ENCODE results near the gene CEACAM19. TPM values are rescaled to one million over a fixed set of nuclear protein-coding genes. Genes with fewer than 3 reads are reported as not detected.

The CEACAM19 gene
- total and polyA plus RNA-seq, 10 of the 15 experiments (the other 5 are each of a cell fraction or from before 2014, with no cell fraction given), result 0.13 to 0.31 (median 0.17) TPM; not detected in 4

- TF ChIP-seq EP300 (IDR thresholded peaks at IDR 0.05; ENCODE audit: borderline replicate concordance in 1 of 2, control insufficient read depth in 1 of 2, low read depth in 2 of 2, low read length in 2 of 2), result no peak
- TF ChIP-seq BRCA1 (IDR thresholded peaks at IDR 0.05; ENCODE audit: low read depth, low read length), result no peak
- TF ChIP-seq EGR1 (IDR thresholded peaks at IDR 0.05; ENCODE audit: borderline replicate concordance in 1 of 2, low read depth in 2 of 2, low read length in 2 of 2), result no peak
- no peak for TF ChIP-seq POLR2A (IDR thresholded peaks at IDR 0.05; ENCODE audit: low read depth, low read length)
These were observed 55.2 kb downstream of the CEACAM19 start (continued) for GRCh38 chr19:44726465-44726864.

- Histone ChIP-seq H3K27ac (ENCODE audit: control insufficient read depth, insufficient read depth) (no peak overlapping the region), H3K79me2 (ENCODE audit: control insufficient read depth, insufficient read depth, low read length) (no peaks in the 10 kb centered on the region), H4K20me1 (ENCODE audit: control insufficient read depth, insufficient read depth) (no peaks in the 10 kb centered on the region), H2AFZ (ENCODE audit: control insufficient read depth, low read depth, low read length) (no peak overlapping the region), H3K9me3 (replicated peaks; ENCODE audit: control insufficient read depth, insufficient read depth, low read length) (no peaks in the 10 kb centered on the region), H3K4me2 (ENCODE audit: control insufficient read depth, insufficient read depth) (no peak overlapping the region), H3K36me3 (ENCODE audit: control insufficient read depth in 2 of 2, insufficient read depth in 2 of 2, low read length in 1 of 2) (no peaks in the 10 kb centered on the region), H3K4me1 (ENCODE audit: control insufficient read depth, insufficient read depth, low read length) (peaks cover 22% of the 10 kb centered on the region), H3K27me3 (replicated peaks in 1 of 2; ENCODE audit: control insufficient read depth in 2 of 2, insufficient read depth in 2 of 2, low read length in 1 of 2) (no peaks in the 10 kb centered on the region), H3K9ac (ENCODE audit: control insufficient read depth, insufficient read depth, low read length) (no peak overlapping the region), H3K4me3 (no peak overlapping the region)
- in situ Hi-C loops (cut with MboI), result no loop called here
- ATAC-seq, result no peak
- intact Hi-C loops (cut with micrococcal nuclease; ENCODE audit: unreplicated experiment), result no loop called here
- ChIA-PET POLR2A (interaction anchor here (0.6 to 1.9 kb wide), 4 partner anchors 11 to 43 kb away, joined by 3 to 11 read pairs (median 4); no protein-coding TSS in a partner anchor), CTCF (interaction anchor here (0.9 to 16.8 kb wide), 4 partner anchors 12 to 55 kb away, joined by 3 to 513 read pairs (median 8); no protein-coding TSS in a partner anchor), SMC1A (ENCODE audit: uncharacterized antibody, unreplicated experiment) (interaction anchor here (0.9 to 8.7 kb wide), 9 partner anchors 8 to 43 kb away, joined by 3 to 115 read pairs (median 7); partner anchors contain the start of gene BCL3), RAD21 (ENCODE audit: unreplicated experiment) (interaction anchor here (1.0 to 3.5 kb wide), 7 partner anchors 8 to 157 kb away, joined by 3 to 27 read pairs (median 6); no protein-coding TSS in a partner anchor)
- no peak for DNase-seq (ENCODE audit: low read depth, low spot score)
- WGBS (ENCODE audit: insufficient coverage, insufficient replicate concordance, low lambda C conversion rate, missing lambda C conversion rate), result 34% methylated on average over 6 of the region's 6 CpGs
- BruUV-seq (replicated peaks), result no TSS peak
- TF ChIP-seq NBN (IDR thresholded peaks at IDR 0.05), result no peak
- TF ChIP-seq IKZF2 (IDR thresholded peaks at IDR 0.05), result 0 out of 4 replicates have a peak, but pooled peaks of 1 of the 2 experiments have one; percentile 21
- TF ChIP-seq E2F8 (IDR thresholded peaks at IDR 0.05; ENCODE audit: low read depth, partially characterized antibody), result no peak
- no peak for TF ChIP-seq RB1 (IDR thresholded peaks at IDR 0.05; ENCODE audit: borderline replicate concordance)
- TF ChIP-seq CBFB (IDR thresholded peaks at IDR 0.05; ENCODE audit: low read depth), result no peak
- no peak for TF ChIP-seq ZBTB40 (IDR thresholded peaks at IDR 0.05; ENCODE audit: borderline replicate concordance)
- no peak for TF ChIP-seq POU2F2 (IDR thresholded peaks at IDR 0.05; ENCODE audit: borderline replicate concordance, low read depth, low read length)
- 0 out of 2 replicates have a peak, but pooled peaks have one; percentile 34 for TF ChIP-seq MLLT1 (IDR thresholded peaks at IDR 0.05)
- no peak for FAIRE-seq
These were observed 56.9 kb downstream of the CEACAM19 start for GRCh38 chr19:44728178-44728577.
